GM12801 (cell line): ENCODE data around the gene PRR15L.

Experiments used
- TF ChIP-seq, protein P1 (sequence below): IDR thresholded peaks from one replicate; pipeline ENCODE4 v1.5.1; 2011; ENCODE audit warnings: control low read depth; ENCODE audit not compliant: insufficient read length; ENCODE audit errors: extremely low read depth

The PRR15L gene

DNA sequence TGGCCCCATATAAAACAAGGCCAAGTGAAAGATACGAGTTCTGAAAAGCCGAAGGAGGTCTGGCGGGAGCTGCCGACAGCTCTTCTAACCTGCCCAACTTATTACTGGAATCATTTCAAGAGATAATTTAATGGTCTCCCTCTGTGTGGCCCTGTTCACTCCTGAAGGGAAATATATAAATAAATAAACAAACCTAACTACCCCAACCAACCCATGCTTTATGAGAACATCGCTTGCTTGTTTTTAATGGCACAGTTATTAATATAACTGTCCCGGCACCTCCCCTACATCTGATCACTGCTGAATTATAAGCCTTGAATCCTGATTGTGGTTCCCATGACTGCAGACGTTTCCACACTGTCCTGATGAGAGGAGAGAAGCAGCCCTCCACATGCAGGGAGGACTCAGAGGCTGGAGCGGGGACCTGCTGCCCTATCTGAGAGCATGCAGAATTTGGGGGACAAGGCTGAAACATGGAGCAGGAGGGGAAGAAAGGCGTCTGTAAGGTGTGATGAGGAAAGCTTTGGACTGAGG is 35.4 kb upstream of the PRR15L start:
- TF ChIP-seq, protein P1, sequence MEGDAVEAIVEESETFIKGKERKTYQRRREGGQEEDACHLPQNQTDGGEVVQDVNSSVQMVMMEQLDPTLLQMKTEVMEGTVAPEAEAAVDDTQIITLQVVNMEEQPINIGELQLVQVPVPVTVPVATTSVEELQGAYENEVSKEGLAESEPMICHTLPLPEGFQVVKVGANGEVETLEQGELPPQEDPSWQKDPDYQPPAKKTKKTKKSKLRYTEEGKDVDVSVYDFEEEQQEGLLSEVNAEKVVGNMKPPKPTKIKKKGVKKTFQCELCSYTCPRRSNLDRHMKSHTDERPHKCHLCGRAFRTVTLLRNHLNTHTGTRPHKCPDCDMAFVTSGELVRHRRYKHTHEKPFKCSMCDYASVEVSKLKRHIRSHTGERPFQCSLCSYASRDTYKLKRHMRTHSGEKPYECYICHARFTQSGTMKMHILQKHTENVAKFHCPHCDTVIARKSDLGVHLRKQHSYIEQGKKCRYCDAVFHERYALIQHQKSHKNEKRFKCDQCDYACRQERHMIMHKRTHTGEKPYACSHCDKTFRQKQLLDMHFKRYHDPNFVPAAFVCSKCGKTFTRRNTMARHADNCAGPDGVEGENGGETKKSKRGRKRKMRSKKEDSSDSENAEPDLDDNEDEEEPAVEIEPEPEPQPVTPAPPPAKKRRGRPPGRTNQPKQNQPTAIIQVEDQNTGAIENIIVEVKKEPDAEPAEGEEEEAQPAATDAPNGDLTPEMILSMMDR, result no peak

DNA sequence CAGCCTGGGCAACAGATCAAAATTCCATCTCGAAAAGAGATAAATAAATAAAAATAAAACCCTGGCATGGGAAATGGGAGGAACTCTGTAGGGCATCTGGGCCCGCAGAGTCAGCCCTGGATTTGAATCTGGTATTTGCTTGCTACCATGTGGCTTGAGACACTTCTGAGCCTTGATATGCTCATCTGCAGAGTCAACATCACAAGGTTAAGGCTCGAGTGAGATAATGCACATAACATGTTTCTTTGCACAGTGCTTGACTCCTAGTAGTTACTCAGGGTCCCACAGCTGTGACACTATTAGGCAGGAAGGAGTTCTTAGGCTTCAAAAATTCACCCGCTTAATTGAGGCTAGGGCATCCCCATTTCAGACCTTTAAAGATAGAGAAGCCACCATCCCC is 34.5 kb upstream of the PRR15L start:
- TF ChIP-seq, protein P1, result no peak

DNA sequence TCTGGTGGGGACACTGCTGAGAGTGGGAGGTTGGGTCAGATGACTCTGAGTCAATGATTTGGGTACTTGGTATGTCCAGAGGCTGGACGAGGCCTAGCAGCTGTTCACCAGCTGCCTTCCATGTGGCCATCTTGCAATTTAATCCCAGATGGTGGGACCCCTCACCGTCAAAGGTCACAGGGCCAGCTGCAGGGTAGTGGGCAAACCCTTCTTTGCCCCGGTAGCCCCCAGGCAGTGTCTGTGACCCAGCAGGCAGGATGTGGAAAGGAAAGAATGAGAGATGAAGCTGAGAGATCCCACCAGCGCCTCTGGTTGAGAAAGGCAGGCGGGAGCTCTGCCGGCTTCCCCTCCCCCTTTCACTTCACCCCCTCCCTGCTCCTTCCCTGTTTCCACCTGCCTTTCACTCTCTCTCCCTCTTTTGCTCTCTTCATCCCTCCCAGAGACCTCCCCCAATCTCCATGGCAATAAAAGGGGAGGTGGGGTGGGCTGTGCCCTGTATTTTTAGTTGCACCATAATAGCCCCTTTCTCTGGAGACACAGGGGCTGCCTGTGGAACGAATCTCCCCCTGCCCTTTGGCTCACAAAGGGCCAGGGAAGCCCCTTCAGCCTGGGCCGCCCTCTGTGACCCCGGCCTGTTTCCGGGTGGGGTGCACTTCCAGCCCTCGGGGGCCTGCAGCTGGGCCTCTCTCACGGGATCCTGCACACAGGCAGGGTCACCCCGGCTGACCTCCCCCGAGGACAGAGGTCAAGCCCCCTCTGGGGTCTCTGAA is 33.5 kb upstream of the PRR15L start:
- TF ChIP-seq, protein P1, result no peak

DNA sequence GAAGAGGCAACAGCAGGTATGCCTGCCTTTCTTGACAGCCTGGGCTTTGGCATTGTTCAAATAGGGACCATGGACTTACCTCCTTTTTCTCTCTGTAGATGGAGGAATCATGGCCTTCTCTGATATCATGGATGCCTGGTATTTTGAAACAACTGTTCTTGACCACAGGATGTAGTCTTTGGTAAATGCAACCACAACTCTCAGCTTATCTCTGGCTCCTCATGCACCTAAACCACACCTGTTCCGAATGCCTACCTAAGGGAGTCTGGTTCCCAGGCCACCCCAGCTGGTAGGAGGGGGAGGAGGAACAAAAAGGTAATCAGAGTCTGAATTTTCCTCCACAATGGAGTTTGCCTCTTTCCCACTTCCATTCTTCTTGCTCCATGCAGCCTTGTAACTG is 32.0 kb upstream of the PRR15L start:
- TF ChIP-seq, protein P1, result no peak

DNA sequence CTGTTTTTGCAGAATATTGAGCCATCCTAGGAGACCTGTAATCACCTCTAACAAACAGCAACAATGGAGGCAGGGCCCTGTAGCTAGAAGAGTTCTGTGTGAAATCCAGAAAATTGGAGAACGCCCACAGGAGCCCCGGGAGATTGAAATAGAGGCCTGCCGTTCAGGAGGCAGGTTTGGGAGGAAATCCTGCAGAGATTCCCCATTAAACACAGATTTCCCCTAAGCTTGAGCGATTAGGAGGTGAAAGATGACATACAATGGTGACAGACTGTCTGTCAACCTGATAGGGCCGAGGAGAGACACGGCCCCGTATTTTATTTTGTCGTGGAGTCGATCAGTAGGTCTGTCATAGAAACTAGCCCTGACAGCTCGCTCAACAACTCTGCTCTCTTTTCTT is 31.5 kb upstream of the PRR15L start:
- TF ChIP-seq, protein P1, result no peak

DNA sequence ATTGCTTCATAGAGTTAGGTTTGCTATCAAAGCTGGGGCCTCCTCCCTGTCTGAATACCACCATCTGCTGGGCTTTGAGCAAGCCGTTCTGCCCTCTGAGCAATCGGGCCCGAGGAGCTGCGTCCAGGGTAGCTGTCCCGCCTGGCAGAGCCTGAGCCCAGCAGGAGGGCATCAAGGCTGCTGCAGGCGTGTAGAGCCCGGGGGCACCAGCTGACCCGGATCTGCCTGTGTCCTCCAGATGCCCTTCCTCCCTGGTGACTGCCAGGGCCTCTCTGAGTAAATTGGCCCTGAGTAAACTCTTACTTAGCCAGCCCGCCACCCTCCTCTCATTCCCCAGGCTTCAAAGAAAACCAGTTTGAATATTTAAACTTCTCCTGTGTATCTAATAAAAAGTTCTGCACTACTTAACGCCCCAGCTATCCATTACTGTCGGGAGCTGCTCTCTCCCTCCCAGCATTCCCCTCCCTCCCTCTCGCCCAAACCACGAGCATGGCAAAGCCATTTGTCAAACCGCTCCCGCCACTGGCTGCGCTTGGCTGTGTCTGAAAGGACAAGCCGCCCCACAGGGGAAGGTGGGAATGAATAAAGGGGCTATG is 29.7 kb upstream of the PRR15L start:
- TF ChIP-seq, protein P1, result no peak

DNA sequence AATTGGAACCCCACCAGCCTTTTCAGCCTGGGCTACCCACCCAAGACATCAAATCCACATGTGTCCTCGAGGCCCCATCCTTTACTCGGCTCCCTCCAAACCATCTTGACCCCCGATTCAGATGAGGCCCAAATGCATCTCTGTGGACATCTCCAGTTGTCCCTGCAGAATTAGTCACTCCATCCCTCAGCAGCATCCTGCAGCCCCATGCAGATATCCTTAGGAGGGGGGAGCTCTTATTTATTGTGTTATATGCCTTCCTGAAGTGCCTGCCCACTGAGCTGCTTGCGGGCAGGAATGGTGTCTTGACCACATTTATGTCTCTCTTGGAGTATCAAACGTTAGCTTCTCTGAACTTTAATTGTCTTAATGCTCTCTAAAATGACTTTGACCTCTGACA is 28.8 kb upstream of the PRR15L start:
- TF ChIP-seq, protein P1, result no peak
